Thyroid gland (tissue), 4 donors: ENCODE data around the gene CERK. TPM values are rescaled to one million over a fixed set of nuclear protein-coding genes. Genes with fewer than 3 reads are reported as not detected.

Experiments
- DNase-seq, 2 donors: peaks; one replicate each; pipeline ENCODE4 v3.0.0-alpha.2; 2019
- H3K27ac ChIP-seq, 3 donors: fragments of 200-600 bp; sonication (generic); 1 replicate in 2 of 3; 2 replicates in 1 of 3; pipeline ENCODE4 v1.5.1; 2016 to 2019; ENCODE audit warnings: mild to moderate bottlenecking in 1 of 3, moderate library complexity in 1 of 3
- H3K27me3 ChIP-seq: fragments of 200-600 bp; sonication (generic); one replicate; pipeline ENCODE4 v1.5.1; 2019
- H3K36me3 ChIP-seq, 2 donors: fragments of 200-600 bp; sonication (generic); one replicate each; pipeline ENCODE4 v1.5.1; 2016 to 2019
- H3K4me1 ChIP-seq, 2 donors: fragments of 200-600 bp; sonication (generic); one replicate each; pipeline ENCODE4 v1.5.1; 2017 to 2019
- H3K4me3 ChIP-seq, 3 donors: fragments of 200-600 bp; sonication (generic); replicated peaks in 1 of 3; 1 replicate in 2 of 3; 2 replicates in 1 of 3; pipeline ENCODE4 v1.5.1; 2016; ENCODE audit warnings: mild to moderate bottlenecking in 1 of 3
- H3K9me3 ChIP-seq: fragments of 200-600 bp; sonication (generic); one replicate; pipeline ENCODE4 v1.5.1; 2017
- CTCF ChIP-seq, 6 experiments: fragments of 200-600 bp in 3 of 6; fragments of 450-650 bp in 3 of 6; sonication (generic) in 3 of 6; IDR thresholded peaks; one replicate each; pipeline ENCODE4 v1.5.1; 2016 to 2019; ENCODE audit warnings: antibody characterized with exemption in 6 of 6, mild to moderate bottlenecking in 2 of 6, inconsistent platforms in 1 of 6, moderate library complexity in 1 of 6
- POLR2A ChIP-seq, 2 donors: fragments of 450-650 bp; IDR thresholded peaks; one replicate each; pipeline ENCODE4 v1.6.1; 2017; ENCODE audit warnings: antibody characterized with exemption in 2 of 2, mild to moderate bottlenecking in 2 of 2, moderate library complexity in 1 of 2
- WGBS, 2 donors: methylation state at CpG; one replicate each; pipeline ENCODE4 v1.1.5; 2017; 5-methylcytosine and 5-hydroxymethylcytosine counted together
- intact Hi-C: fragments of 100-400 bp; cut with DNase I; formaldehyde crosslinking; loops from one replicate; pipeline ENCODE4 v1.15.1; 2023
- total RNA-seq, 4 donors: library from RNA; depleted of rRNA; stranded (reverse); fragments of >200 nt; gene quantifications; one replicate each; pipeline ENCODE4 v1.2.3, GENCODE V29; 2016

The CERK gene
- total RNA-seq, 4 donors from 2014 or later = 74.6 to 84.7 (median 81.5) TPM

- peaks cover 10 to 15% of the 10 kb centered on the region in 2 donors for H3K4me1 ChIP-seq
Measured at GRCh38 chr22:46687460-46687859, 50.6 kb downstream of the CERK start.

GRCh38 chr22:46687048-46687444 lies 51.0 kb downstream of the CERK start:
- Histone ChIP-seq H3K4me3 (no peak overlapping the region), H3K36me3 (peaks cover 50 to 51% of the 10 kb centered on the region in 2 donors), H3K4me1 (peaks cover 10 to 15% of the 10 kb centered on the region in 2 donors), H3K9me3 (no peaks in the 10 kb centered on the region), H3K27me3 (no peaks in the 10 kb centered on the region), H3K27ac (no peak overlapping the region)
- DNase-seq = no peak
- WGBS, 2 donors = 92 to 94% methylated on average over 15 of the region's 15 CpGs
- no peak for TF ChIP-seq CTCF (IDR thresholded peaks at IDR 0.05)
- TF ChIP-seq POLR2A (IDR thresholded peaks at IDR 0.05) = no peak
- intact Hi-C loops = no loop called here

More at GRCh38 chr22:46687460-46687859, 50.6 kb downstream of the CERK start:
- no peak overlapping the region for H3K27ac ChIP-seq
- TF ChIP-seq CTCF (IDR thresholded peaks at IDR 0.05) (no peak), POLR2A (IDR thresholded peaks at IDR 0.05) (no peak)
- no peak for DNase-seq
- H3K9me3 ChIP-seq = no peaks in the 10 kb centered on the region
- H3K27me3 ChIP-seq = no peaks in the 10 kb centered on the region
- H3K4me3 ChIP-seq = no peak overlapping the region
- 95 to 96% methylated on average over 14 to 15 of the region's 15 CpGs for WGBS, 2 donors
- H3K36me3 ChIP-seq = peaks cover 50 to 51% of the 10 kb centered on the region in 2 donors
- intact Hi-C loops = no loop called here

DNA sequence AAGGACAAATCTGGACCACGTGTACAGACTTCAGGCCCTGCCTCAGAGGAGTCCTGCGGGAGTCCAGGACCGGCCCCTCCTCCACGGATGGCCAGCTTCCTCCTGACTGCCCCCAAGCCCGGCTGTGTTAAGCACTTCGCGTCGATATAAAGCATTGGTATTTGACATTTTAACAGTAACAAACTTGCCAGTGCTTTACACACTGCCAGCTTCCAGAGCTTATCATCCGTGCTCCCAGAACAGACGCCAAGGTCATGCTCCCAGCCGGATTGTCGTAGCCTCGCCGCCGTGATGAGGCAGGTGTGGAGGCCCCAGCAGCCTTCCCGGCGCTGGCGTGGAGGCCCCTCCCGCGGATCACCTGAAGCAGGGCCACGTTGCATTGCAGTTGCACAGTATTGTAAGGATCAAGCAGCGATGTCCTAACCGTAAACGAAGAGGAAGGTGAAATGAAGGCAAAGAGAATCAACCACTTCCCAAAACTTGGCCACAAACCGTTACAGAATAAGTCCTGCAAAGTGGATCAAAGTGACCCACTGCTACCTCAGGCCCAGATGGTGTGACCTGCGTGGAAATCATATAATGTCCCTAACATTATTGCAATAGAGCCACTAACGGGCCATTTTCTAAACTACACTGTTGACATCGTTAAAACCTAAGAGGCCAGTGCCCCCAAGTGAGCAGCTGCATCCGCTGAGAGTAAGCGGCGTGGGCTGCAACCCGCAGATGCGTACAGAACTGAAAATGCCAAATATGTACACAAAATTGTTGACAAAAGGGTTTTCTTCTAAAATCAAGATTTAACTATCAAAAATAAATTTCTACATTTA lies 51.6 kb downstream of the CERK start:
- H3K4me1 ChIP-seq = peaks cover 10 to 15% of the 10 kb centered on the region in 2 donors
- no peak for DNase-seq
- no peak overlapping the region for H3K4me3 ChIP-seq
- H3K27me3 ChIP-seq = no peaks in the 10 kb centered on the region
- peak overlapping the region in 2 of 3 donors; percentile 39 to 52 for H3K27ac ChIP-seq
- no peaks in the 10 kb centered on the region for H3K9me3 ChIP-seq
- 85 to 86% methylated on average over 33 of the region's 33 CpGs for WGBS, 2 donors
- intact Hi-C loops = no loop called here
- TF ChIP-seq POLR2A (IDR thresholded peaks at IDR 0.05) (no peak), CTCF (IDR thresholded peaks at IDR 0.05) (no peak)
- H3K36me3 ChIP-seq = peaks cover 46% of the 10 kb centered on the region in 2 donors

DNA sequence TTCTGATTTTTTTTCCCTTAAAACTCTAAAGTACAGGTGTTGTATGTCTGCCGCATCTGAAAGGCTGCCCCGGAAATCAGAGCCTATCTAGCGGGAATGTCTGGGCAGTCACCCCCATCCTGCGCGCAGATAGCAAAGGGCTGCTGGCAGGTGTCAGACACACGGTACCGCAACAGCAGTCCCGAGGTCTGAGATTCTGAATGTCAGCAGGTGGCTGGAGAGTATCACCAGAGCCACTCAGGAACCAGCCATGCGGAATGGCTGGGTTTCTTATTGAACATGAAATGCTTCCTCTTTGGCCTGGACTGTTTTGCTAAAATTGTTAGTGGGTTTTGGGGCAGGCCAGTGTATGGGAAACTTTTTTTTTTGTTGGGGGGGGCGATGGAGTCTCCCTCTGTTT lies 53.3 kb downstream of the CERK start:
- Histone ChIP-seq H3K36me3 (peaks cover 29 to 30% of the 10 kb centered on the region in 2 donors), H3K27me3 (no peaks in the 10 kb centered on the region), H3K4me1 (peaks cover 10 to 15% of the 10 kb centered on the region in 2 donors), H3K4me3 (no peak overlapping the region), H3K9me3 (no peaks in the 10 kb centered on the region), H3K27ac (peak overlapping the region; percentile 39 to 62 (median 52))
- no peak for TF ChIP-seq POLR2A (IDR thresholded peaks at IDR 0.05)
- no peak for TF ChIP-seq CTCF (IDR thresholded peaks at IDR 0.05)
- DNase-seq = peak; percentile 89 to 94
- 22 to 35% methylated on average over 9 to 10 of the region's 10 CpGs for WGBS, 2 donors
- intact Hi-C loops = no loop called here
